WTC11 (cell line): ENCODE results near the gene PHLDA2. TPM values are rescaled to one million over a fixed set of nuclear protein-coding genes. Genes with fewer than 3 reads are reported as not detected.

ENCODE experiments used
- ATAC-seq: fragments of 200-7000 bp; cut with Tn5 transposase; 2 replicates; pipeline ENCODE4 v1.10.0; 2021; ENCODE audit warnings: mild to moderate bottlenecking, moderate library complexity
- CTCF ChIA-PET: fragments of 300-600 bp; sonication (Branson Sonifier 250); formaldehyde crosslinking; loops from one replicate; lab custom pipeline; 2021; ENCODE audit warnings: antibody characterized with exemption; lab: Charles Lee
- POLR2A ChIA-PET: fragments of 350-600 bp; sonication (Branson Sonifier 250); formaldehyde crosslinking; loops from one replicate; lab custom pipeline; 2021; ENCODE audit warnings: antibody characterized with exemption; lab: Charles Lee
- DNase-seq: peaks from one replicate; pipeline ENCODE4 v3.0.0; 2021; ENCODE audit warnings: low spot score
- H3K27ac Mint-ChIP-seq: 2 replicates; pipeline ENCODE4 v1.8.0; 2021; ENCODE audit warnings: mixed read lengths
- H3K27me3 Mint-ChIP-seq: 2 replicates; pipeline ENCODE4 v1.8.0; 2021; ENCODE audit warnings: low read depth, mild to moderate bottlenecking, moderate library complexity, mixed read lengths
- H3K36me3 Mint-ChIP-seq: 2 replicates; pipeline ENCODE4 v1.8.0; 2021; ENCODE audit warnings: mixed read lengths
- H3K4me1 Mint-ChIP-seq: 2 replicates; pipeline ENCODE4 v1.8.0; 2022; ENCODE audit warnings: mixed read lengths
- H3K4me3 Mint-ChIP-seq: 2 replicates; pipeline ENCODE4 v1.8.0; 2021; ENCODE audit warnings: mild to moderate bottlenecking, moderate library complexity, mixed read lengths
- H3K9me3 Mint-ChIP-seq: 2 replicates; pipeline ENCODE4 v1.8.0; 2021; ENCODE audit warnings: mixed read lengths
- CREM ChIP-seq: sonication (generic); formaldehyde crosslinking; IDR thresholded peaks from 2 replicates; pipeline ENCODE4 v1.8.1; 2022; ENCODE audit warnings: mild to moderate bottlenecking, missing genetic modification reagents, moderate library complexity
- EMX1 ChIP-seq: fragments of 250-450 bp; sonication (Bioruptor Pico); IDR thresholded peaks from 2 replicates; pipeline ENCODE4 v1.8.0; 2021; ENCODE audit warnings: mild to moderate bottlenecking
- ESRRA ChIP-seq: sonication (generic); formaldehyde crosslinking; IDR thresholded peaks from 2 replicates; pipeline ENCODE4 v1.8.1; 2022; ENCODE audit warnings: mild to moderate bottlenecking, missing genetic modification reagents, borderline replicate concordance
- KAT7 ChIP-seq: sonication (generic); formaldehyde crosslinking; IDR thresholded peaks from 2 replicates; pipeline ENCODE4 v1.8.1; 2023; ENCODE audit warnings: missing genetic modification reagents, mild to moderate bottlenecking, borderline replicate concordance
- MLX ChIP-seq: sonication (generic); formaldehyde crosslinking; IDR thresholded peaks from 2 replicates; pipeline ENCODE4 v1.8.1; 2023; ENCODE audit warnings: mild to moderate bottlenecking, missing genetic modification reagents, moderate library complexity
- PREB ChIP-seq: sonication (generic); formaldehyde crosslinking; IDR thresholded peaks from 2 replicates; pipeline ENCODE4 v1.8.1; 2022; ENCODE audit warnings: mild to moderate bottlenecking, missing genetic modification reagents, moderate library complexity, borderline replicate concordance
- RORB ChIP-seq: fragments of 250-450 bp; sonication (Bioruptor Pico); IDR thresholded peaks from 2 replicates; pipeline ENCODE4 v1.9.0; 2021; ENCODE audit warnings: mild to moderate bottlenecking
- SOX15 ChIP-seq: fragments of 250-450 bp; sonication (Bioruptor Pico); IDR thresholded peaks from 2 replicates; pipeline ENCODE4 v1.9.0; 2021; ENCODE audit warnings: mild to moderate bottlenecking
- USF1 ChIP-seq: sonication (generic); formaldehyde crosslinking; IDR thresholded peaks from 2 replicates; pipeline ENCODE4 v1.8.0; 2022; ENCODE audit warnings: mild to moderate bottlenecking, missing genetic modification reagents
- ZNF317 ChIP-seq: sonication (generic); formaldehyde crosslinking; IDR thresholded peaks from 2 replicates; pipeline ENCODE4 v1.8.1; 2023; ENCODE audit warnings: low read depth, mild to moderate bottlenecking, moderate library complexity, missing genetic modification reagents, borderline replicate concordance
- ZNF396 ChIP-seq: fragments of 250-450 bp; sonication (Bioruptor Pico); IDR thresholded peaks from 2 replicates; pipeline ENCODE4 v1.8.0; 2021; ENCODE audit warnings: mild to moderate bottlenecking, moderate library complexity, borderline replicate concordance
- ZNF512 ChIP-seq: sonication (generic); formaldehyde crosslinking; IDR thresholded peaks from 2 replicates; pipeline ENCODE4 v1.8.1; 2022; ENCODE audit warnings: missing genetic modification reagents, borderline replicate concordance
- ZNF532 ChIP-seq: fragments of 250-450 bp; sonication (Bioruptor Pico); IDR thresholded peaks from 2 replicates; pipeline ENCODE4 v1.9.0; 2021; ENCODE audit warnings: mild to moderate bottlenecking, borderline replicate concordance
- total RNA-seq: library from RNA; stranded (reverse); gene quantifications from 3 replicates; pipeline ENCODE4 v1.2.3, GENCODE V29; 2021

PHLDA2 gene
- total RNA-seq, 1 experiment from 2014 or later, result 9.6 TPM

GRCh38 chr11:2928605-2929530 is at the start of gene PHLDA2 (continued):
- TF ChIP-seq ZNF532 (CRISPR knock-in tag) (no peak), ZNF512 (CRISPR knock-in tag) (no peak), MLX (0 out of 2 replicates have a peak, but pooled peaks have one; percentile 35), EMX1 (no peak), KAT7 (peak; percentile 37; the same call in 1 of the 2 replicates), USF1 (CRISPR knock-in tag) (peak; percentile 27; the same call in 1 of the 2 replicates)

GRCh38 chr11:2977113-2977512 is 47.9 kb upstream of the PHLDA2 start:
- H3K4me3 Mint-ChIP-seq, result no peak overlapping the region
- ChIA-PET CTCF (interaction anchor here (2.0 kb wide), 1 partner anchor 115 kb away, joined by 6 read pairs; no protein-coding TSS in a partner anchor), POLR2A (no interaction called here)
- TF ChIP-seq CREM (CRISPR knock-in tag) (no peak), RORB (no peak), PREB (CRISPR knock-in tag) (no peak), ESRRA (CRISPR knock-in tag) (no peak), SOX15 (CRISPR knock-in tag) (no peak), ZNF317 (CRISPR knock-in tag) (no peak), ZNF396 (CRISPR knock-in tag) (no peak)
- TF ChIP-seq, all 79 proteins: peak for 0
- H3K27ac Mint-ChIP-seq, result no peak overlapping the region
- H3K36me3 Mint-ChIP-seq, result peaks cover 59% of the 10 kb centered on the region
- no peaks in the 10 kb centered on the region for H3K27me3 Mint-ChIP-seq
- DNase-seq (no peak), ATAC-seq (no peak)
- H3K9me3 Mint-ChIP-seq, result no peaks in the 10 kb centered on the region
- peaks cover 3% of the 10 kb centered on the region for H3K4me1 Mint-ChIP-seq
